ENCODE results near the gene ANKFN1.

ANKFN1 gene

GRCh38 chr17:56152874-56153602, at the start of gene ANKFN1:
Gene ANKFN1 (plus strand): TSS chr17:56153475. CDS start chr17:56212668, 59,193 bp downstream.
- no peak for DNase-seq

GRCh38 chr17:56108811-56109284, 44.4 kb upstream of the ANKFN1 start:
- DNase-seq, result no peak

- no peak for DNase-seq
Observed at GRCh38 chr17:56109836-56110235, 43.4 kb upstream of the ANKFN1 start.

GRCh38 chr17:56110463-56111135, 42.7 kb upstream of the ANKFN1 start:
- DNase-seq, result no peak

- no peak for DNase-seq
Observed at GRCh38 chr17:56111706-56112485, 41.4 kb upstream of the ANKFN1 start.

- DNase-seq, result no peak
Observed at GRCh38 chr17:56113486-56113885, 39.8 kb upstream of the ANKFN1 start.

- DNase-seq, result no peak
Observed at GRCh38 chr17:56114469-56114868, 38.8 kb upstream of the ANKFN1 start.

- DNase-seq, result no peak
Observed at GRCh38 chr17:56119191-56119590, 34.1 kb upstream of the ANKFN1 start.

GRCh38 chr17:56119936-56120335, 33.3 kb upstream of the ANKFN1 start:
- DNase-seq, result no peak

- DNase-seq, result no peak
Observed at GRCh38 chr17:56121191-56122051, 31.9 kb upstream of the ANKFN1 start.

- DNase-seq, result no peak
Observed at GRCh38 chr17:56125830-56126819, 27.1 kb upstream of the ANKFN1 start.

- DNase-seq, result no peak
Observed at GRCh38 chr17:56130026-56130425, 23.2 kb upstream of the ANKFN1 start.

- no peak for DNase-seq
Observed at GRCh38 chr17:56130631-56131030, 22.6 kb upstream of the ANKFN1 start.

GRCh38 chr17:56131431-56131830, 21.8 kb upstream of the ANKFN1 start:
- DNase-seq, result no peak

GRCh38 chr17:56136301-56136700, 17.0 kb upstream of the ANKFN1 start:
- no peak for DNase-seq

GRCh38 chr17:56141046-56141839, 12.0 kb upstream of the ANKFN1 start:
- no peak for DNase-seq

- DNase-seq, result no peak
Observed at GRCh38 chr17:56142325-56142724, 10.9 kb upstream of the ANKFN1 start.

- no peak for DNase-seq
Observed at GRCh38 chr17:56142781-56143180, 10.5 kb upstream of the ANKFN1 start.

GRCh38 chr17:56144223-56144622, 9.1 kb upstream of the ANKFN1 start:
- no peak for DNase-seq

GRCh38 chr17:56146534-56146933, 6.7 kb upstream of the ANKFN1 start:
- DNase-seq, result no peak

Measured in CD4-positive, alpha-beta T cell treated with Interleukin-4 for 4 hours (primary cell).